ENCODE data around the gene HSF5.
"Not testable (repeated sequence)": the region's sequence is repeated elsewhere in the genome, so short reads cannot be mapped to it uniquely, and the experiment has no call there.

The HSF5 gene

DNA sequence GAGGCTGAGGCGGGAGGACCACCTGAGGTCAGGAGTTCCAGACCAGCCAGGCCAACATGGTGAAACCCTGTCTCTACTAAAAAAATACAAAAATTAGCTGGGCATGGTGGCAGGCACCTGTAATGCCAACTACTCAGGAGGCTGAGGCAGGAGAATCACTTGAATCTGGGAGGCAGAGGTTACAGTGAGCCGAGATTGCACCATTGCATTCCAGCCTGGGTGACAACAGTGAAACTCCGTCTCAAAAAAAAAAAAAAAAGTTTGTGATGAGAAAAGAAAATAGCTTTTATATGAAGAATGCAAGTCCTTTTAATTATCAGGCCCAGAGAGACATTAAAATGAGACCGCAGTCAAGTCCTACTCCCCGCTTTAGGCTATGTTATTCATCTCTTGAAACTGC, 90.8 kb downstream of the HSF5 start:
- not testable (repeated sequence) for H3K27ac Mint-ChIP-seq, H3K9me3 Mint-ChIP-seq, H3K27me3 Mint-ChIP-seq, H3K36me3 Mint-ChIP-seq, H3K4me3 Mint-ChIP-seq, H3K4me1 Mint-ChIP-seq

DNA sequence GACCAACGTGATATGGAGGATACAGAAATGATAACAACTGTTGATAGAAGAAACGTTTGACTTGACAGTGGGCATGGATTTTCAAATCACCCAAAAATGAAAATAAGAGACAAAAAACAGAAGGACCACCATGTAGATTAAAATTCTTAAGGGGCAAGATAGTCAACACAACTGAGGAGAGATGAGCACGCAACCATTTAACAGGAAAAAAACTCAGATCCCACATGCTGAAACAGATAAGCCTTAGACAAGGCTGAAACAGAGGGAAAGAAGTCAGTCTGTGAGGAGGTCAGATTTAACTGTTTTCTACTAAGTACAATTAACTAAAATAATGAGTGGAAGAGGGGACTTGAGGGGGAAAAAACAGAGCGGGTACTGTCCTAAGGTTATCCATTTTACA, 92.0 kb downstream of the HSF5 start:
- Mint-ChIP-seq H3K9me3 (no peaks in the 10 kb centered on the region), H3K27me3 (no peaks in the 10 kb centered on the region), H3K36me3 (no peaks in the 10 kb centered on the region), H3K4me1 (no peaks in the 10 kb centered on the region), H3K27ac (no peak overlapping the region), H3K4me3 (no peak overlapping the region)

DNA sequence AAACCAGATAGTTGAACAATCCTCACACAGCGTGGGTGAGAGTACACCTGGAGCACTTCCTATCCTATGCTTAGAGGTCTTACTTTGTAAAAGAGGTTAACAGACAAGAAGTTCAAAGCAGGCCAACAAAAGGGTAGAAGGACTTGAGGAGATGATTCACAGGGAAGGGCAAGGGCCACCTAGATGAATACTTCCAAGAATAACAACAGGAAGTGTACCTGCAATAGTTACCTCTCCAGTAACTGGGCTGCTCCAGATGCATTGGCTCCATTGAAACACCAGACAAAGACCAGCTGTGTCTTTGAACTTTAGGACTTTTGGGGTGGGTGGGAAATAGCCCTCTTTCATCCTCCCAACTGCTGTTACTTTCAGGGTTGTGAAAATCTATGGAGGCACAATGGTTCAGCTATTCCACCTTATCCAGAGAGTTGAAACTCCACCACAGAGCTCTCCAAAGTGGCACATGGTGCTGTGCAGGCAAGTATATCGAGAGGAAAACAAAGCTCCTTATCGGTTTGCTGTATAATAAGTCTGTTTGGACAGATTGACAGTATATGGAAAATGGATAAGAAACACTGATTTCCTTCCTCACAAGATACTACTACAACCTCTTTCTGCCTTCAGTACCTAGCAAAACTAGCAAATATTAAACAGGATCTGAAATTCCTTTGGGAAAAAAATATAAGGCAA, 93.5 kb downstream of the HSF5 start:
- Mint-ChIP-seq H3K4me3 (no peak overlapping the region), H3K4me1 (no peaks in the 10 kb centered on the region), H3K9me3 (no peaks in the 10 kb centered on the region), H3K36me3 (no peaks in the 10 kb centered on the region), H3K27ac (no peak overlapping the region), H3K27me3 (no peaks in the 10 kb centered on the region)

DNA sequence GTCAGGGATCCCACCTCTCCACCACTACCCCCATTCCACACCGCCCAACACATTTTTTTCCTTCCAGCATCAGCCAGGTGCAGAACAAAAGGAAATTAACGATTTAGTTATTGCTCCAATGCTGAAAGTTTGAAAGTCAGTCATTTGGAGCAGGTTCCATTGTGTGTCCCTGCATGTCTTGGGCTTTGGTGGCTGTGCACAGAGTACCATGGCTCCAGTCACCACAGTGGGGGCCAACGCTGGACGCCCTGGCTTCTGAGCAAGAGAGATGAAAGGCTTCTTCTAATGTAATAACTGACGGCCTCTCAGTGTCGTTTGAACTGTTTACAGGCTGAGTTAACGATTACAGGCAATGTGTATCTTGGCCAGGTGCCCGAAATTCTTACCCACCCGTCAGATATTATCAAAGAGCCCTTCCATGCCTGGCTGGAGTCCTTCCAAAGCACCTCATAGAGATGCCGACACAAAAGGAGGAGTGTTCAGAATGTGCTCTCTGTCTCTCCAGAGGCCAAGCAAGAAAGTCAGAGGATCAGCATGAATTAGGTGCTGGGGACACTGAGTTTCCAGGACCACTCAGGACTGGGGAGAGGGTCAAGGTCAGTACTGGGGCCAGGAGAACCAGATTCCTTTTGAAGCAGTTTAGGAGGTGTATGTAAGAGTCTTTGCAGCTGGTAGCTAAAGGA, 96.8 kb downstream of the HSF5 start:
- Mint-ChIP-seq H3K27ac (no peak overlapping the region), H3K4me1 (no peaks in the 10 kb centered on the region), H3K9me3 (no peaks in the 10 kb centered on the region), H3K36me3 (no peaks in the 10 kb centered on the region), H3K27me3 (no peaks in the 10 kb centered on the region), H3K4me3 (no peak overlapping the region)

DNA sequence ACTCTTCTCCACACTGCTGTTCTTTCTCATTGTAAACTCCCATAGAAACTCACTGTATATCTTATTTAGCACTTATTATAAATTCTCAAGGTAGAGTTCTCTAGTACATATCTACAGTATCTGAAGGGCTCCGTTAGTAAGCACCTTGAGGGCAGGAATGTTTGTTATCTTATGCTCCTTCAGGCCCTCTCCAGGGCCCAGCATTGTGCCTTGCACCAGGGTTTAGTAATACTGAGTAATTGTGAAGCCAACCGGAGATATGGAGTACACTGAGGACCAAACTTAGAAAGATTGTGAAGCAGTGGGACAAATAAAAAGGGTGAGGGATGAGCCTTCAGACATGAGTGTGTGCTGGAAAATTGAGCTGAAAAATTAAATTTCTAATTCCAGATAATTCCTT, 97.3 kb downstream of the HSF5 start:
- no peaks in the 10 kb centered on the region for H3K4me1 Mint-ChIP-seq
- no peaks in the 10 kb centered on the region for H3K9me3 Mint-ChIP-seq
- no peak overlapping the region for H3K27ac Mint-ChIP-seq
- no peak overlapping the region for H3K4me3 Mint-ChIP-seq
- H3K27me3 Mint-ChIP-seq: no peaks in the 10 kb centered on the region
- H3K36me3 Mint-ChIP-seq: no peaks in the 10 kb centered on the region

DNA sequence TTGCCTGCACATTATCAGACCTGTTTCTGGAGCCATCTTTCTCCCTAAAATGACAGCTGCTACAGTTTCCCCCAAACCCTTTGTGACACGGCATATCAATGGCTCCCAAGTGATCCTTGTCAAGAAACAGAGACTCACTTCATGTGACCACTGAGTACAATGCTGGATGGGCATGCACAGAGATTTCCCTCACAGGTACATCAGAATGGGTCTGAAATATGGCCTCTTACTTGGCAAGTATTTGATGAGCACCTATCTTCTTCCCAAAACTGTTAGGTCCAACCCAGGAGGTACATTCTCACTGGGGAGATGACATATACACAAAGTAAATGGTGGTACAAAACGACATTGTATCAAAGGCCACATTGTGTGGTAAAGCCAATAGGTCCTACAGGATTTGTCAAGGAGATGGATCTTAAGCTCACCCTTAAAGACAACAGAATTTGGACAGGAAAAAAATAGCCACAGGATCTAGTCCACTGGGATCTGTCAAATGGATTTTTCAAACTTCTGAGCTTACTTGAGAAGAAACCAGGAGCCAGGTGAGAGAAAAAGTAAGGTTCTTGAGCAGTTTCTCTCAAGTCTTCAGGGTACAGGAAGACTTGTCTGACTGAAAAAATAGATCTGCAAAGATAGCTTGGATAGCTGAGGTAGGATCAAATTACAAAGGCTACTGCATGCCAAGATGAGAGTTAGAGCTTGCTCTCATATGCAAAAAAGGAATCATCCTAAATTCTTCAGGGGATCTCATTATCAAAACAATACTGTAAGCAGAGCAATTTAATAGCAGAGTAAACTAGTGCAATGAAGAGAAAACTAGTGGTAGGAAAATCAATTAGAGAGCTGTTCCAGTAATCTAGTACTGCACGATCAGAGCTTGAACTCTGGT, 99.7 kb downstream of the HSF5 start:
- peaks cover 4% of the 10 kb centered on the region for H3K4me1 Mint-ChIP-seq
- no peaks in the 10 kb centered on the region for H3K9me3 Mint-ChIP-seq
- no peaks in the 10 kb centered on the region for H3K27me3 Mint-ChIP-seq
- no peak overlapping the region for H3K4me3 Mint-ChIP-seq
- no peak overlapping the region for H3K27ac Mint-ChIP-seq
- no peaks in the 10 kb centered on the region for H3K36me3 Mint-ChIP-seq

DNA sequence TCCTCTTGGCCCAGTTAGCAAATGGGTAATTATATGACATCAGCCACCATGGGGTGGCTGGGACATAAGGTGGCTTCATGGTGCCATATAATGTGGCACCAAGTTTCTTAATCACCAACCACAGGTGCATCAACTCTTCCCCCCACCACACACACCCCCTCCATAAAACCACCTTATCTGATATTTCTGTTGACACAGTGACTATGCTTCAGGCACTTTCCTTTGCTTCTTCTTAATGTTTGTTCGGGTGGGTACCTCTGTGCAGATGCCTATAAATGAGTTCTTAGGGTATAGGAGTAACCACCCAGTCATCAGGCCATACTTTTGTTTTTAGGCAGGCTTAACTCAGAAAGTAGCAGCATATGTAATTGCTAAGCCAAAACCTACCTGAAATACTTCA, 100.4 kb downstream of the HSF5 start:
- H3K36me3 Mint-ChIP-seq: no peaks in the 10 kb centered on the region
- no peaks in the 10 kb centered on the region for H3K9me3 Mint-ChIP-seq
- no peak overlapping the region for H3K4me3 Mint-ChIP-seq
- peaks cover 7% of the 10 kb centered on the region for H3K4me1 Mint-ChIP-seq
- no peak overlapping the region for H3K27ac Mint-ChIP-seq
- no peaks in the 10 kb centered on the region for H3K27me3 Mint-ChIP-seq

DNA sequence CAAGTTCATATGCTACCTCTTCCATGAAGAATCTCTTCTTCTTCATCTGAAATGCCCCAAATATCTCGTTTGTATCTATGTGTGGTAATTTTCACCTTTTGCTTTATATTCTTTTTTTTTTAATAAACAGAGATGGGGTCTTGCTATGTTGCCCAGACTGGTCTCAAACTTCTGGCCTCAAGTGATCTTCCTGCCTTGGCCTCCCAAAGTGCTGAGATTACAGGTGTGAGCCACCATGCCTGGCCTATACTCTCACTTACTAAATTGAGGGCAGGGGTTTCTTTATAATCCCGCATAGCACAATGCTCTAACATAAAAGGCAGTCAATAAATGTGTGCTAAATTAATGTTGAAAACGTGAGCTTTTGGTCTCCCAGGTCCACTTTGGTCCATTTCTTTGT, 101.5 kb downstream of the HSF5 start:
- Mint-ChIP-seq H3K4me1 (peaks cover 18% of the 10 kb centered on the region), H3K36me3 (no peaks in the 10 kb centered on the region), H3K27me3 (no peaks in the 10 kb centered on the region), H3K9me3 (no peaks in the 10 kb centered on the region), H3K4me3 (no peak overlapping the region), H3K27ac (no peak overlapping the region)

DNA sequence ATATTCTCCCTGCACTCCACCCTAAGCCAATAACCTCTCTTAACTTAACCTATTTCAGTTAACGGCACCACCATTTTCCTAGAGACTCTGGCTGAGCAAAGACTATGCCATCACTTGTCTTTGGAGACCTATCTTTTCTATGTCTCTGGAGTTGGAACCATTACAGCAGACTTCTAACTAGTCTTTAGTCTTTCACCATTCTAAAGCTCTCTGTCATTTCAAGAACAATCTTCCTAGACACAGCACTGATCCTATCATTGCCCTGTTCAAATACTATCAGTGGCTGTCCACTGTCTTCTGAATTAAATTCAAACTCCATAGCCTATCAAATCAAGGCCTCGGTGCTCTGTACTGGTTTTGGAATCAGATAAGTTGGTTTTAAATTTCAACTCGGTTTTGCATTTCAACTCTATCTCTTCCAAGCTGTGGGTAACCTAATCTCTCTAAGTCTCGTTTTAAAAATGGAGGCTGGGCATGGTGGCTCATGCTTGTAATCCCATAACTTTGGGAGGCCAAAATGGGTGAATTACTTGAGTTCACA, 102.8 kb downstream of the HSF5 start:
- H3K27ac Mint-ChIP-seq: no peak overlapping the region
- H3K4me1 Mint-ChIP-seq: peaks cover 29% of the 10 kb centered on the region
- H3K9me3 Mint-ChIP-seq: no peaks in the 10 kb centered on the region
- H3K4me3 Mint-ChIP-seq: no peak overlapping the region
- H3K36me3 Mint-ChIP-seq: no peaks in the 10 kb centered on the region
- H3K27me3 Mint-ChIP-seq: no peaks in the 10 kb centered on the region

DNA sequence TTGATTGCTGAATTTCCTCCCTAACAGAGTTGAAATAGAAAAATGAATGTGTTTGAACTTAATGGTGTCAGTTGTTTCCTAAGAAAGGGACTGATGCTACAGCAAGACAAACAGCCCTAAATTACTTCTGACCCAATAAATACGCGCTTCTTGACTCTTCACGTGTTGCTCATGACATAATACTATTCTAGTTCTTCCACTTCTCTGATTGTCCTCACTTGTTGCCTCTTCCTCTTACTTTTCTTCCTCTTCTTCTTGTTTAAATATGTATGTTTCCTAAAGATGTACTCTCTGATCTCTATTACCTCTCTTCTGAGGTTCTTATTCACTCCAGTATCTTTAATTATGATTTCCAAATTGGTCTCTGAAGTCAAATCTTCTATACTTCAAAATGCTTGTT, 103.3 kb downstream of the HSF5 start:
- H3K27ac Mint-ChIP-seq: no peak overlapping the region
- peaks cover 34% of the 10 kb centered on the region for H3K4me1 Mint-ChIP-seq
- no peaks in the 10 kb centered on the region for H3K27me3 Mint-ChIP-seq

DNA sequence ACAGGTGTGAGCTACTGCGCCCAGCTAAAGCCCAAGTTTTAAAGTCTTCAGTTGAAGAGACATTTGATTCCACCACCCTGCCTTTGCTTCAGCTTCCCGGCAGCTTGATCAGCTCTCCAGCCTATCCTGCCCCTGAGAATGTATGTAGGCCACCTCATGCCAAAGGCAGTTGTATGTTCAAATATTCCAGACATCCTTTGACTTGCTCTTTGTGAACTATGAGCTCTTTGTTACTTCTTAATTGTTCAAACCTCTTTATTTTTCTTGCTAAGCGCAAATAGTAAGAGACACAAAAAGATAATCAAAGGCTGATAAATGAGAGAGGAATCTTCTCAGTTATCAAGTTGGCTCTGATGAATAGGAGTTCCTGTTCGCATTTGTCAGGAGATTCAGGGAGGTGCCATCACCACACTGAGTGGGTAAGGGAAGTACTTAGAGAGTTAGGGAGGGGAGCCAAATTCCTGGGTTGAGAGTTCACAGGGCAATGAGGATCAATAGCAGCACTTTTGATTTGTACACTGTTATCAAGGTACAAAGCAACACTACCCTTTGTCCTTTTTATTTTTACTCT, 104.2 kb downstream of the HSF5 start:
- H3K27ac Mint-ChIP-seq: no peak overlapping the region
- H3K27me3 Mint-ChIP-seq: no peaks in the 10 kb centered on the region
- H3K4me1 Mint-ChIP-seq: peaks cover 43% of the 10 kb centered on the region

More for the DNA sequence above, 103.3 kb downstream of the HSF5 start:
- Mint-ChIP-seq H3K4me3 (no peak overlapping the region), H3K36me3 (no peaks in the 10 kb centered on the region), H3K9me3 (no peaks in the 10 kb centered on the region)

DNA sequence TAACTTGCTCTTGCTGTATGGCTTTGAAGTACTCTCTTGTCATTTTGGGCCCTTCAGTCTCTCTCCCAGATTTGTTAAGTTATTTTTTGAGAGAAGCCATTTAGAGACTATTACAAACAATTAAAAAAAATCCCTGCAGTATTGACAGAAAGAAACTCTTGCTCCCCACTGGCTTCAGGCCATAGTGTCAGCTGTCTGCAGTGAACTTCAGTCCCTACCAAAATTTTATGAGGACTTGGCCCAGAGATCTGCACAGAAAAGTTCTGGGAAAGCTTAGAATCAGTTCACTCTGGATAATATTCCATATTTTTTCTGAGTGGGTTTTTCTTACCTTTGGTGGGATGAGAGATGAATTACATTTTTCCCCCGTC, 105.4 kb downstream of the HSF5 start:
- Mint-ChIP-seq H3K4me3 (no peak overlapping the region), H3K27me3 (no peaks in the 10 kb centered on the region), H3K4me1 (peaks cover 52% of the 10 kb centered on the region), H3K27ac (peak overlapping the region; percentile 71), H3K36me3 (no peaks in the 10 kb centered on the region), H3K9me3 (no peaks in the 10 kb centered on the region)

More for the DNA sequence above, 104.2 kb downstream of the HSF5 start:
- no peaks in the 10 kb centered on the region for H3K36me3 Mint-ChIP-seq
- no peaks in the 10 kb centered on the region for H3K9me3 Mint-ChIP-seq
- no peak overlapping the region for H3K4me3 Mint-ChIP-seq

DNA sequence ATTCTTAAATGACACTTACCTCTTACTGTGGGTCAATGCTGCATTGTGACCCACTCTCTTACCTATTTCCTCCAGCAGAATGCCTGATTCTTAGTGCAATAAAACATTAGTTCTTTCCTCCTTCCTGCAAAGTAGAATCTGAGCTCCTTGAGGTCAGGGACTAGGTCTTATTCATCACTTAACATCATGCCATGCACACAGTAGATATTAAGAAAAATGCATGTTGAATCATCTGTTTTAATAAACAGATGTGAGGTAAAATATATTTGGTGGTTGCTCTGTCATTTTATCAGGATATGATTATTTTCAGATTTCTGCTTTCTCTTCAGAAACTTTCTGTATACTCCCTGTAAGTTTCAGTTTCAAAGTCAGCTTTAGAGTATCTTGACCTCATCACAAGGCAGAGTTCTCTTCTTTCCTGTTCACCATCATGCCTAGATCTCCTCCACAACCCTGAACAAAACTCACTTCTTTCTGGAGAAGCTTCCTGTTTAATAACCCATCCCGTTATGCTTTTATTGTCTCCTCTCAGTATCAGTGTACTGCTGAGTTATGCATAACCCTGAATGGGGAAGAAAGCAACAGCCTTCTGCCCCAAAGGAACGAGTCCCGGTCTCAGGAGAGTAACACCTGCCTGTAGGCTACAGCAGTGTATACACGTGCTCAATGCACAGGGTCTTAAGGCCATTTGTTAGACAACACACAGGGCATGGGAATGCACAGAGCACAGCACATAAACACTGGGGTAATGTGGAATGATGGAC, 105.9 kb downstream of the HSF5 start:
- Mint-ChIP-seq H3K9me3 (no peaks in the 10 kb centered on the region), H3K27ac (peak overlapping the region; percentile 71), H3K27me3 (no peaks in the 10 kb centered on the region), H3K4me1 (peaks cover 57% of the 10 kb centered on the region), H3K4me3 (peak overlapping the region; percentile 12), H3K36me3 (no peaks in the 10 kb centered on the region)

DNA sequence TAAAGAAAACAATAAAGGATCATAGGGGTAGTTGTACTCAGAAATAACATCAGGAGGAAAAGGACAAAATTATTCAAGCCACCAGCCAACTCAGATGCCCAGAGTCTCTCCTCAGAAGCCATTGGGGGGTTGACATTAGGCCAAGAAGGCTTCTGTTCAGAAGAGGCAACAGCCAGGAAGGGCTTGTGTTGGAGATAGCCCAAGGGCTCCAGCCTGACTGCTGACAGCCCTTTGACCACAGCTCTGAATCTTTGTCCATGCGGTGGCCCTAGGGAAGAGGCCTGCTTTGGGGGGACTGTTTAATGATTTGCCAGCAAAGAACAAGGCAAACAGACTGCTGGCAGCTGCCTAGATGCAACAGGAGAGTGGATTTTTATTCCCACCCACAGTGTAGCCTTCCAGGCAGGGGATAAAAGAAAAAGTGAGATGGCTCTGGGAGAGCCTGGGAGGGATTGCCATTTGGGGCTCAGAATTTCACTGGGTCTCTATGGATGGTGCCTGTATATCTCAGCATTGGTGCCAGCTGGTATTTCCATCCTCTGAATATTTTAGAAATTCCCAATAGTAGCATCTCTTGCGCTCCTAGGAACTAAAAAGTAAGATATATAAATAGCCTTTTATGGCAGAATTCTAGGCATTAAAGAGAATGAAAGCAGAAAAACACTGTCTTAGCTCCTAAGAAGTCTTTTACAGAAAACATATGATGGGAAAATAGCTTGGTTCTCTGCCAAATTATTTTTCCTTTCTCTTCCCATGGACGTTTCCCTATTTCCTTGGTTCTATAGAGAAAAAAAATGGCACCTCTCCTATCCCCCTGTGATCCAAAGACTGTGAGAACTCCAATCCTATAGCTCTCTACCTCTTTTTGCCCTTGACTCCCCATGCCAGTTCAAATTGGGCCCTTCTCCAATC, 106.8 kb downstream of the HSF5 start:
- no peaks in the 10 kb centered on the region for H3K36me3 Mint-ChIP-seq
- peak overlapping the region; percentile 12 for H3K4me3 Mint-ChIP-seq
- H3K27me3 Mint-ChIP-seq: no peaks in the 10 kb centered on the region
- H3K9me3 Mint-ChIP-seq: no peaks in the 10 kb centered on the region
- H3K4me1 Mint-ChIP-seq: peaks cover 60% of the 10 kb centered on the region
- peak overlapping the region; percentile 71 for H3K27ac Mint-ChIP-seq
